HG02759 (cell line): ENCODE data around the gene B4GALNT4.
"Not testable (repeated sequence)": the region's sequence is repeated elsewhere in the genome, so short reads cannot be mapped to it uniquely, and the experiment has no call there.

Experiments
- ATAC-seq: cut with Tn5 transposase; IDR thresholded peaks from one replicate; pipeline ENCODE4 v1.9.1; 2021; ENCODE audit warnings: mild to moderate bottlenecking, moderate library complexity; ENCODE audit not compliant: unreplicated experiment

The B4GALNT4 gene

GRCh38 chr11:418343-419247 is 49.3 kb downstream of the B4GALNT4 start:
- no peak for ATAC-seq

- no peak for ATAC-seq
These were observed 50.1 kb downstream of the B4GALNT4 start for GRCh38 chr11:419248-420005.

GRCh38 chr11:420054-420910 is 51.0 kb downstream of the B4GALNT4 start:
- no peak for ATAC-seq

- ATAC-seq: no peak
These were observed 51.6 kb downstream of the B4GALNT4 start for GRCh38 chr11:420911-421321.

DNA sequence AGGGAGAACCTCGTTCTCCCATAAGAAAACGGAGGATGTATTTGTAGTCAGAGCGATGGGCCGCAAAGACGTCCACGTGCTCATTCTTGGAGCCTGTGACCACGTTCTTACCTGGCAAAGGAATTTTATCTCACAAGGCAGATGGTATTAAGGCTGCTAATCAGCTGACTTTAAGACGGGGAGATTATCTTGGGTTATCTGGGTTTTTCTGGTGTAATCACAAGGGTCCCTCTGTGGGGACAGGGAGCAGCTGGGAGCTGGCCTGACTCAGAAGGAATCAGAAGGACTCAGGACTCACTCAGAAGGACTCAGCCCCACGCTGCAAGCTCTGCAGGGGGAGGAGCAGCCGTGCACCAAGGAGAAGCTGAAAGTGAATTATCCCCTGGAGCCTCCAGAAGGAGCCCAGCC is 53.0 kb downstream of the B4GALNT4 start:
- no peak for ATAC-seq

GRCh38 chr11:424232-424631 is 54.9 kb downstream of the B4GALNT4 start:
- ATAC-seq: no peak

DNA sequence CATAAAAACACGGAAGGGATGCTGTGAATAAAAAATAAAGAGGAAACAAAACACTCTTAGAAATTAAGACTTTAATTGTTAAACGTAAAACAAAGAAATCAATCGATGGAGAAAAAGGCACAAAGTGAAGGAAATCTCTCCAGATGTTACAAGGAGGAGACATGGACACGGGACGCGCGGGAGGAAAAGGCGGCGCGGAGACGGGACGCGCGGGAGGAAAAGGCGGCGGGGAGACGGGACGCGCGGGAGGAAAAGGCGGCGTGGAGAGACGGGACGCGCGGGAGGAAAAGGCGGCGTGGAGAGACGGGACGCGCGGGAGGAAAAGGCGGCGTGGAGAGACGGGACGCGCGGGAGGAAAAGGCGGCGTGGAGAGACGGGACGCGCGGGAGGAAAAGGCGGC is 55.5 kb downstream of the B4GALNT4 start:
- not testable (repeated sequence) for ATAC-seq

GRCh38 chr11:425301-425700 is 56.0 kb downstream of the B4GALNT4 start:
- ATAC-seq: no peak

GRCh38 chr11:426851-427250 is 57.6 kb downstream of the B4GALNT4 start:
- ATAC-seq: no peak

DNA sequence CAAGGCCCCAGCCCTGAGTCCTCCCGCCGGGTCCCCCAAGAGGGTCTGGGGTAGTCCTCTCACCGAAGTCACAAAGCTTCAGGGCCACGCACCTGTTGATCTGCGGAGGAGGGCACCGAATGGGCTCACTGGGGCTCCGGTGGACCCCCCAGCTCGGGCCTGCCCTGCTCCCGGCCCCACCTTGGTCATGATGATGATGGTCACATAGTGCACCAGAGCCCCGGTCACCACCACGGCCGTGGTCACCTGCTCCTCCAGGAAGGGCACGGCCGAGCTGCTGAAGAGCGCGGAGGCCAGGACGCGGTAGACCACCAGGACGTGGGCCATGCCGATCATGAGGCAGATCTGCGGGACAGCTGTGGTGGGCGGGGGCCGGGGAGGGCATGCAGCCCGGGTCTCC is 59.0 kb downstream of the B4GALNT4 start:
- ATAC-seq: no peak

DNA sequence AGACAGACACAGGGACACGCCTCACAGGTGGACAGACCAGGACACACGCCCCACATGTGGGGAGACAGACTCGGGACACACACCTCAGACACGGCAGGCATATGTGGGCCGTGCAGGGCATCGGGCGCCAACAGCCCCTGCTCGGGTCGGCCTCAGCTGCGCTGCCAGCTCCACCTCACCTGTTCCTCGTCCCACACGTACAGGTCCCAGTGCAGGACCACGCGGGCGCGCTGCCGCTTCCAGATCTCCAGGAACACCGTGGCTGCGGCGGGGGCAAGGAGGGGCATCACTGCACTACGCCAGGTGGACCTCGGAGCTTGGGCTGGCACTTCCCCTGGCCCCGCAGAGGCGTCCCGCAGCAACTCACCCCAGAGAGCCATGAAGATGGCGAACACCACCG is 60.1 kb downstream of the B4GALNT4 start:
- ATAC-seq: no peak

- no peak for ATAC-seq
These were observed 60.7 kb downstream of the B4GALNT4 start for GRCh38 chr11:429931-430456.
